HG03558 (cell line): ENCODE results near the gene COL28A1.
"Not testable (repeated sequence)": the region's sequence is repeated elsewhere in the genome, so short reads cannot be mapped to it uniquely, and the experiment has no call there.

Source experiments
- ATAC-seq: cut with Tn5 transposase; IDR thresholded peaks from one replicate; pipeline ENCODE4 v1.9.1; 2021; ENCODE audit warnings: moderate number of reproducible peaks; ENCODE audit not compliant: unreplicated experiment; ENCODE audit errors: extremely low read depth

COL28A1 gene

GRCh38 chr7:7563269-7563668 is 27.6 kb upstream of the COL28A1 start:
- no peak for ATAC-seq

GRCh38 chr7:7562736-7563135 is 27.1 kb upstream of the COL28A1 start:
- no peak for ATAC-seq

GRCh38 chr7:7561591-7561990 is 25.9 kb upstream of the COL28A1 start:
- ATAC-seq, result not testable (repeated sequence)

- no peak for ATAC-seq
Measured at GRCh38 chr7:7557252-7557651, 21.6 kb upstream of the COL28A1 start.

GRCh38 chr7:7556852-7557251 is 21.2 kb upstream of the COL28A1 start:
- ATAC-seq, result no peak

GRCh38 chr7:7554649-7555575 is 19.2 kb upstream of the COL28A1 start:
- no peak for ATAC-seq

GRCh38 chr7:7554021-7554432 is 18.4 kb upstream of the COL28A1 start:
- no peak for ATAC-seq

- ATAC-seq, result no peak
Measured at GRCh38 chr7:7553386-7553785, 17.7 kb upstream of the COL28A1 start.

GRCh38 chr7:7552199-7552598 is 16.5 kb upstream of the COL28A1 start:
- no peak for ATAC-seq

GRCh38 chr7:7550663-7551062 is 15.0 kb upstream of the COL28A1 start:
- no peak for ATAC-seq

GRCh38 chr7:7548407-7548806 is 12.7 kb upstream of the COL28A1 start:
- ATAC-seq, result no peak

- ATAC-seq, result no peak
Measured at GRCh38 chr7:7542251-7542835, 6.7 kb upstream of the COL28A1 start.

GRCh38 chr7:7539711-7540110 is 4.0 kb upstream of the COL28A1 start:
- ATAC-seq, result no peak

GRCh38 chr7:7539152-7539551 is 3.5 kb upstream of the COL28A1 start:
- no peak for ATAC-seq

- no peak for ATAC-seq
Measured at GRCh38 chr7:7537711-7538110, 2.0 kb upstream of the COL28A1 start.

- no peak for ATAC-seq
Measured at GRCh38 chr7:7536396-7537019, 835 bp upstream of the COL28A1 start.

- no peak for ATAC-seq
Measured at GRCh38 chr7:7533831-7534430, 1.7 kb downstream of the COL28A1 start.

GRCh38 chr7:7529328-7529727 is 6.3 kb downstream of the COL28A1 start:
- no peak for ATAC-seq

- ATAC-seq, result no peak
Measured at GRCh38 chr7:7527047-7527446, 8.6 kb downstream of the COL28A1 start.

GRCh38 chr7:7526006-7526405 is 9.7 kb downstream of the COL28A1 start:
- no peak for ATAC-seq

GRCh38 chr7:7524121-7524520 is 11.6 kb downstream of the COL28A1 start:
- ATAC-seq, result no peak
